Activated T-cell treated with anti-CD3 and anti-CD28 coated beads, Interleukin-2, amount 50 U/mL, for 1 hour (primary cell): Measurements from ENCODE around the gene REXO4.
A peak's percentile ranks its signal among the peaks of the same experiment; 100 is the strongest.

Experiments
- DNase-seq: peaks from one replicate; pipeline ENCODE4 v3.0.0-alpha.2; 2020

REXO4 gene

DNA sequence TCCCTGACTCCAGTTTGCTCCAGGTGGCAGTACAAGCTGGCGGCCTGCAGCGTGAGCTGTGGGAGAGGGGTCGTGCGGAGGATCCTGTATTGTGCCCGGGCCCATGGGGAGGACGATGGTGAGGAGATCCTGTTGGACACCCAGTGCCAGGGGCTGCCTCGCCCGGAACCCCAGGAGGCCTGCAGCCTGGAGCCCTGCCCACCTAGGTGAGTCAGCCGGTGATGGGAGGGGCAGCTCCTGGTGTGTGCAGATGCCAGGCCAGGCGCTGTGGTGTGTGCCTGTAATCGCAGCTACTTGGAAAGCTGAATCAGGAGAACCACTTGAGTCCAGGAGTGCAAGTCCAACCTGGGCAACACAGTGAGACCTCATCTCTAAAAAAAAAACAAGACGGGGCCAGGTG lies 31.9 kb upstream of the REXO4 start:
- DNase-seq = no peak

DNA sequence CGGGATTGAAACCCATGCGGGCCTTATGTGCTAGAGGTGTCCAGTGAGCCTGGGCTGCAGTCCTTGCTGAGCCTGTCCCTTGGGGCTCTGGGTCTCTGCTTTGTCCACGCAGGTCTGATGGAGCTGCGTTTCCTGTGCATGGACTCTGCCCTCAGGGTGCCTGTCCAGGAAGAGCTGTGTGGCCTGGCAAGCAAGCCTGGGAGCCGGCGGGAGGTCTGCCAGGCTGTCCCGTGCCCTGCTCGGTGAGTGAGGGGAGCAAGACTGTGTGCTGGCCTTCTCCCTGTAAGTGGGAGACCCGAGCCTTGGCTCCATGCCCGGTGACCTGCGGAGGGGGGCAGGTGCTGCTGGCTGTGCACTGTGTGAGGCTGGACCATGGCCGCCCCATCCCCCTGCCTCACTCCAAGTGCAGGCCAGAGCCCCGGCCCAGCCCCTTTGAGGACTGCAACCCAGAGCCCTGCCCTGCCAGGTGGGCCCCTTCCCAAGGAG lies 30.7 kb upstream of the REXO4 start:
- no peak for DNase-seq

DNA sequence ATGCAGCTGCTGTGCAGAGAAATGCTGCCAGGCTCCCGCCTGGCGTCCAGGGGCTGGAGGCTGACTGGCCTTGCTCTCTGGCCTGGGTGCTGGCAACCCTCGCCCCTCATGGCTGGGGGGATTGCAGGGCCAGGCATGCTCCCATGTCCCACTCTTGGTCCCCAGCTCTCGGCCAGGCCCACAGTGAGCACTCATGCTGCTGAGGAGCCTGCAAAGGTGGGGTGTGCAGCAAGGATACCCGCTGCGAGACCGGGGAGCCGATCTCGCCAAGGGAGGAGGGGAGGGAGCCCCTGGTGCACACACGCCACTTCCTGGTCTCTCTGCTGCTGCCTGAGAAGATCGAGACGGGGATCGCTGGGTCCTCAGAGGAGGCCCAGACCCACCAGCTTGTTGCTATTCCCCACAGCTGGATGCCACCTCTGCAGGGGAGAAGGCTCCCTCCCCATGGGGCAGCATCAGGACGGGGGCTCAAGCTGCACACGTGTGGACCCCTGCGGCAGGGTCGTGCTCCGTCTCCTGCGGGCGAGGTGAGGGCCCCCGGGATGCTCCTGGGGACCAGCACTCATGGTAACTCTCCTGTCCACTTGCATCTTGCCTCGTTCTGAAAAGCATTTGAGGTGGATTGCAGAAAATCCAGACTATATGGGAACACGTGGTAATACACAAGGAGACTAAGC lies 27.6 kb upstream of the REXO4 start:
- no peak for DNase-seq

- DNase-seq = no peak
These were observed 26.2 kb upstream of the REXO4 start for GRCh38 chr9:133443982-133444381.

GRCh38 chr9:133443248-133443647 lies 25.4 kb upstream of the REXO4 start:
- no peak for DNase-seq

- no peak for DNase-seq
These were observed 23.8 kb upstream of the REXO4 start for GRCh38 chr9:133441571-133441970.

DNA sequence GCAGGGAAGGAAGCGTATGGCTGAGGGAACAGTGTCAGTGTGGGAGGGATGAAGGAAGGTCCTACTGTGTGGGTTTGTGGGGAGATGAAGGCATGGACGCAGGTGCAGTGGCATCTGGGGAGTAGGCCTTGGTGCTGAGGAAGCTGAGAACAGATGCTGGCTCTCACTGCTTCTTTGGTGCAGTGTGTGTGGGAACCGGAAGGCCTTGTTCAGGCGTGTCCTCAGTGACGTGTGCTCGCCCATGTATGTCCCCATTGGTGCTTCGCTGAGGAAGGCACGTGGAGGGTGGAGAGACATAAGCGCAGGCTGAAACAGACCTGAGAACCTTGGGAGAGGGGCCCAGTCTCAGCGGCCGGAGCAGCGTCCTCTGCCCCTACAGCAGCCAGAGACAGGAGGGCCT lies 23.1 kb upstream of the REXO4 start:
- no peak for DNase-seq

GRCh38 chr9:133439337-133439736 lies 21.5 kb upstream of the REXO4 start:
- DNase-seq = no peak

GRCh38 chr9:133437753-133438531 lies 20.1 kb upstream of the REXO4 start:
- DNase-seq = no peak

- no peak for DNase-seq
These were observed 18.9 kb upstream of the REXO4 start for GRCh38 chr9:133436681-133437080.

DNA sequence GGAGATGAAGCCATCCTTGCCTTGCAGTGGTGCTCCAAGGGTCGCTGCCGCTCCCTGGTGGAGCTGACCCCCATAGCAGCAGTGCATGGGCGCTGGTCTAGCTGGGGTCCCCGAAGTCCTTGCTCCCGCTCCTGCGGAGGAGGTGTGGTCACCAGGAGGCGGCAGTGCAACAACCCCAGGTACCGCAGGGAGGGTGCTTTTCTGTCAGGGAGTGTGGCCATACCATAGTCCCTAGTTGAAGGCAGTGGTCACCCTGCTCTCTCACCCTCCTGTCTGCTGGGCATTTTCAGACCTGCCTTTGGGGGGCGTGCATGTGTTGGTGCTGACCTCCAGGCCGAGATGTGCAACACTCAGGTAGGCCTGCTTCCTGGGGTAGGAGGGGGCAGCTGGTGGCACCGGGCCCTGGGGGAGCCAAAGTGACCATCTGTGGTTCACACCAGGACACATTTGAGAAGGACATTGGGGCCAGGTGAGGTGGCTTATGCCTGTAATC lies 15.6 kb upstream of the REXO4 start:
- no peak for DNase-seq

DNA sequence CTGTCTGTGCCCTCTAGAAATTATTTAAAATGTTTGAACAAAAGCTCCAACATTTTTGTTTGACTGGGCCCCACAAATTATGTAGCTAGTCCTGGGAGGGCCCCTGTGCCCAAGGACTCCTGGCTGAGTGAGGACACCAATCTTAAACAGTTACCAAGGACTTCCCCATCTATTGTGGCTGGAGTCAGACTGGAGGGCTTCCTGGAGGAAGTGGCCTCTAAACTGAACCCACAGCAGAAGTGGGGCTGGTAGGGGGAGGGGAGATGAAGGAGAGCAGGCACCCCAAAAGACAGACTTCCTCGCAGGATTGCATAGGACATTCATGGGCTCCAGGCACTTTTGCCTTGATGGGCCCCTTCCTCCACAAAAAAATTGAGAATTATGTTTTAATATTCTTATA lies 12.4 kb upstream of the REXO4 start:
- DNase-seq = no peak

DNA sequence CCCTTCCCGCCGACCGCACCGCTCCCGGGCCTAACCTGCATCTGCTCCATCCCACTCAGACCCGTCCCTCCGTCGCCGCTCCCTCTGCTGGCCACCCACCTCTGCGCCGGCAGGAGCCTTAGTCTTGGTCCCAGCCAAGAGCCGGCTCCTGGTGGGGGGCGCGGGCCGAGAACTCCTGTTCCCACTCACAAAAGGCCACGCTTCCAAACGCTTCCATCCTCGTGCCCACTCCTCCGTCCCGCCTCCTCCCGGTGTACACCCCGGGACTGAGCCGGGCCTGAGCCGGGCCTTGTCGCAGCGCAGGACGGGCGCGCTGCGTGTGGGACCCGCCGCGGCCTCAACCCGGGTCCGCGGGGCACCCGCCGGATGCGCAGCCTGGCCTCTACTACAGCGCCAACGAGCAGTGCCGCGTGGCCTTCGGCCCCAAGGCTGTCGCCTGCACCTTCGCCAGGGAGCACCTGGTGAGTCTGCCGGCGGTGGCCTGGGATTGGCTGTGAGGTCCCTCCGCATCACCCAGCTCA lies 11.9 kb upstream of the REXO4 start:
- DNase-seq = peak; percentile 35

DNA sequence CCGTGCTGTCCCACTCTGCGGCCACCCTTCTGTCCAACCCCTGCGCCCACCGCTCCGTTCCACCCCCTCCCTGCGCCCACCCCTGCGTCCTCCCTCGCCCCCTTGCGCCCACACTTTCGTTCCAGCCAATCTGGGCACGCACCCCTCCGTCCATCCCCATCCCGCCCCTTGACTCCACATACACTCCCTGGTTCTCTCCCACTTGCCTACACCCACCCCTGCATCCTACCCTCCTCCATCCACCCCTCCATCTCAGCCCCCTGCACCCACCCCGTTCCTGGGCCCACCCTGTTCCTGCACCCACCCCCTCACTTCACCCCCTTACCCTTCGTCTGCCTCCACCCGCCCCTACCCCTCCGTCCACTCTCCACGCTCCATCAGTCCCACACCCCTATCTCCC lies 11.4 kb upstream of the REXO4 start:
- no peak for DNase-seq

DNA sequence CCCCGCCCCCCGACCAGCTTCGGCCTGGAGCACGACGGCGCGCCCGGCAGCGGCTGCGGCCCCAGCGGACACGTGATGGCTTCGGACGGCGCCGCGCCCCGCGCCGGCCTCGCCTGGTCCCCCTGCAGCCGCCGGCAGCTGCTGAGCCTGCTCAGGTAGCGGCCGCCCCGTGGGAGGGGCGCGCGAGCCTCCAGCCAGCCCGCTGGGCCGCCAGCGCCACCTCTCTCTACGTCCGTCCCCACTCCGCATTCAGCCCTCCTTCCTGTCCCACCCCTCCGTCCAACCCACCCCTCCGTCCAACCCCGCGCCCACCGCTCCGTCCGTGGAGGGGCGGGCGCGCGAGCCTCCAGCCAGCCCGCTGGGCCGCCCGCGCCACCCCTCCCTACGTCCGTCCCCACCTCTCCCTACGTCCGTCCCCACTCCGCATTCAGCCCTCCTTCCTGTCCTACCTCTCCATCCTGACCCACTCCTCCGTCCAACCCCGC lies 10.8 kb upstream of the REXO4 start:
- no peak for DNase-seq

GRCh38 chr9:133427658-133428348 lies 10.0 kb upstream of the REXO4 start:
- DNase-seq = no peak

DNA sequence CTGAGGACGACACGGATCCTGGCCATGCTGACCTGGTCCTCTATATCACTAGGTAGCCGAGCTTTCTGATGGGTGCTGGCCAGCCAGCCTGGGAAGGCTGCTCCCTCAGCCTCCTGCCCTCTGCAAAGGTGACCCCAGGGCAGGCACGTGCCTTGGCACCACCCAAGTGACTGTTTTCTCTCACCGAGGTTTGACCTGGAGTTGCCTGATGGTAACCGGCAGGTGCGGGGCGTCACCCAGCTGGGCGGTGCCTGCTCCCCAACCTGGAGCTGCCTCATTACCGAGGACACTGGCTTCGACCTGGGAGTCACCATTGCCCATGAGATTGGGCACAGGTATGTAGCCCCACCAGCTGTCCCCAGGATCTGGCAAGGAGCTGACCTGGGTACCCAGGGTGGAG lies 8.2 kb upstream of the REXO4 start:
- DNase-seq = no peak

DNA sequence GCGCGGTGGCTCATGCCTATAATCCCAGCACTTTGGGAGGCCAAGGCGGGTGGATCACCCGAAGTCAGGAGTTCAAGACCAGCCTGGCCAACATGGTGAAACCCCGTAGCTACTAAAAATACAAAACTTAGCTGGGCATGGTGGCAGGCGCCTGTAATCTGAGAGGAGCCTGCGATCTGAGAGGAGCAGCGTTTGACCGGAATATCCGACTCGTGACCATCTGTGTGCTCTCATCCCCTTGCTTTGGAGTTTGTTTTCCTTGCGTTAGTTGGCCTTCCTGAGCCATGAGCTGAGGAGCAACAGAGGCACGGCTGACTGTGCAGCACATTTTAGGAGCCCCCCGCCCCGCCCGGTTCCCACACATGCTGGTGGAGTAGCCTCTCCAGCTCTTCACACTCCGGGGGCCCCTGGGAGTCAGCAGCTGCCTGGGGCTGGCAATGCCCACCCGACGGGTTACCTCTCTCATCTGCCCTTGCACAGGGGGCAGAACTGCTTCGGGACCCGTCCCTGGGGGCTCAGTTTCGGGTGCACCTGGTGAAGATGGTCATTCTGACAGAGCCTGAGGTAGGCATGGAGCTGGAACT lies 7.3 kb upstream of the REXO4 start:
- DNase-seq = no peak

GRCh38 chr9:133424187-133424586 lies 6.4 kb upstream of the REXO4 start:
- DNase-seq = no peak

- no peak for DNase-seq
These were observed 5.4 kb upstream of the REXO4 start for GRCh38 chr9:133423216-133423615.

DNA sequence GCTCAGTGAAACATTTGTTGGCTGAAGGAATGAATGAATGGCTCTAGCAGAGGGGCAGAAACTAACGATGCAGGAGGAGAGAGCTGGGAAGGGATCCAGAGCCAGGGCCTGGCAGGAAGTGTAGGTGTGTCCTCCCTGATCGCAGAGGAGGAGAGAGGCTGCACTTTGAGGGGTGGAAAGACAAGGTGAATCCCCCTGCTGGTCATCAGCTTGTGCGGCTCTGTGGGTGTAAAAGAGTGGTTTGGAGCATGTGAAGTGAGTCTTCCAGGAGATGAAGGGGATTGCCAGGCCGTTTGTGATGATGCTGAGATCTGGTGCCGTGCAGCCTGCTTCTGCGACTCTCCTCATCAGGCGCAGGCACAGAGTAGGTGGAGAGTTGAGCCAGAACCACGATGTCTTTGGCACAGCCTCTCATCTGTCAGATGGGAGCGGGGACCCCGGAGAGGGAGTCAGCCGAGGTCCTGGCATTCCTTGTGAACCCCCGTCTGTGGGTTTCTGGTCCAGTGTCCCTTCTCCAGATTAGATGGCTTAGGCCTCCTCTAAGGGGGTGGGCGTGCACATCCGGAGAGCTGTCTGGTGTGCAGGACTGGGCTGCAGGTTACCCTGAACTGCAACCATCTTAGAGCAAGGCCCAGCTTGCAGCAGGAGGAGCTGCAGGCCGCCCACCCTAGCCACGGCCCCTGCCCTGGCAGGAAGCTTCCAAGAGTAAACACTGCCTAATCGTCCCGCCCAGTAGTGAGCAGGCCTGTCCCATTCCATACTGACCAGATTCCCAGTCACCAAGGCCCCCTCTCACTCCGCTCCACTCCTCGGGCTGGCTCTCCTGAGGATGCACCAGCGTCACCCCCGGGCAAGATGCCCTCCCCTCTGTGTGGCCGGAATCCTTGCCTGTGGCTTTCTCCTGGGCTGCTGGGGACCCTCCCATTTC lies 4.1 kb upstream of the REXO4 start, which contains the start of gene ADAMTS13:
Gene ADAMTS13, plus strand, starts transcription at position 753 of the 928 bp plus-strand sequence. Its CDS starts 77 bp downstream, at position 830.
- no peak for DNase-seq

GRCh38 chr9:133420392-133420827 lies 2.6 kb upstream of the REXO4 start:
- DNase-seq = no peak
